H9 (cell line): Measurements from ENCODE around the gene SLC33A1. TPM values are rescaled to one million over a fixed set of nuclear protein-coding genes. Genes with fewer than 3 reads are reported as not detected.

ENCODE experiments used
- DNase-seq: peaks from one replicate; pipeline ENCODE4 v3.0.0-alpha.2; 2017
- H2AFZ ChIP-seq: one replicate; pipeline ENCODE4 v1.6.1; 2013; ENCODE audit warnings: mild to moderate bottlenecking, low read length, control low read depth, moderate library complexity
- H2AK5ac ChIP-seq: 2 replicates; pipeline ENCODE4 v1.6.1; 2013; ENCODE audit warnings: low read length, control low read depth, mixed read lengths; ENCODE audit not compliant: insufficient read length
- H2BK120ac ChIP-seq: one replicate; pipeline ENCODE4 v1.6.1; 2013; ENCODE audit warnings: low read depth, mild to moderate bottlenecking, low read length, control low read depth, inconsistent platforms; ENCODE audit not compliant: poor library complexity, severe bottlenecking
- H2BK12ac ChIP-seq: 2 replicates; pipeline ENCODE4 v1.6.1; 2013; ENCODE audit warnings: low read length, control low read depth, mixed read lengths, low read depth; ENCODE audit not compliant: insufficient read length
- H2BK15ac ChIP-seq: 2 replicates; pipeline ENCODE4 v1.6.1; 2013; ENCODE audit warnings: low read depth, low read length, control low read depth
- H2BK20ac ChIP-seq: one replicate; pipeline ENCODE4 v1.6.1; 2013; ENCODE audit warnings: low read depth, mild to moderate bottlenecking, low read length, control low read depth, inconsistent platforms; ENCODE audit not compliant: poor library complexity, severe bottlenecking
- H2BK5ac ChIP-seq: 2 replicates; pipeline ENCODE4 v1.6.1; 2013; ENCODE audit warnings: low read length, control low read depth, mixed read lengths; ENCODE audit not compliant: insufficient read length
- H3K14ac ChIP-seq: 2 replicates; pipeline ENCODE4 v1.6.1; 2013; ENCODE audit warnings: low read length, control low read depth; ENCODE audit not compliant: insufficient read depth
- H3K18ac ChIP-seq: 2 replicates; pipeline ENCODE4 v1.6.1; 2013; ENCODE audit warnings: low read depth, mild to moderate bottlenecking, mixed read lengths, low read length, control low read depth; ENCODE audit not compliant: insufficient read length
- H3K23ac ChIP-seq: 2 replicates; pipeline ENCODE4 v1.6.1; 2013; ENCODE audit warnings: low read length, control low read depth, mixed read lengths, low read depth; ENCODE audit not compliant: insufficient read length
- H3K23me2 ChIP-seq: 2 replicates; pipeline ENCODE4 v1.6.1; 2013; ENCODE audit warnings: low read depth, mild to moderate bottlenecking, mixed read lengths, low read length, control low read depth; ENCODE audit not compliant: insufficient read length, poor library complexity, severe bottlenecking
- H3K27ac ChIP-seq: 2 replicates; pipeline ENCODE4 v1.5.1; 2013; ENCODE audit warnings: low read length, control low read depth, mixed read lengths, low read depth; ENCODE audit not compliant: insufficient read length
- H3K27me3 ChIP-seq: 2 replicates; pipeline ENCODE4 v1.6.1; 2013; ENCODE audit warnings: low read length, control low read depth, inconsistent platforms; ENCODE audit not compliant: insufficient read depth
- H3K4ac ChIP-seq: 2 replicates; pipeline ENCODE4 v1.6.1; 2013; ENCODE audit warnings: low read depth, mild to moderate bottlenecking, control low read depth, inconsistent platforms, low read length, moderate library complexity
- H3K4me1 ChIP-seq: 2 replicates; pipeline ENCODE4 v1.6.1; 2013; ENCODE audit warnings: low read length, control low read depth, inconsistent platforms; ENCODE audit not compliant: insufficient read depth
- H3K4me2 ChIP-seq: 2 replicates; pipeline ENCODE4 v1.6.1; 2013; ENCODE audit warnings: low read length, control low read depth, mixed read lengths; ENCODE audit not compliant: insufficient read length, insufficient read depth
- H3K56ac ChIP-seq: 2 replicates; pipeline ENCODE4 v1.6.1; 2013; ENCODE audit warnings: low read depth, mild to moderate bottlenecking, mixed read lengths, low read length, control low read depth; ENCODE audit not compliant: insufficient read length
- H3K79me1 ChIP-seq: 2 replicates; pipeline ENCODE4 v1.6.1; 2013; ENCODE audit warnings: low read depth, mild to moderate bottlenecking, moderate library complexity, low read length, control low read depth, inconsistent platforms; ENCODE audit not compliant: insufficient read depth, poor library complexity, severe bottlenecking
- H3K79me2 ChIP-seq: 2 replicates; pipeline ENCODE4 v1.6.1; 2013; ENCODE audit warnings: low read length, control low read depth, inconsistent platforms; ENCODE audit not compliant: insufficient read depth
- H3K9ac ChIP-seq: 2 replicates; pipeline ENCODE4 v1.6.1; 2013; ENCODE audit warnings: low read length, control low read depth, mixed read lengths; ENCODE audit not compliant: insufficient read length; ENCODE audit errors: extremely low read depth
- H3K9me3 ChIP-seq: one replicate; pipeline ENCODE4 v1.6.1; 2013; ENCODE audit warnings: low read depth, low read length, inconsistent platforms; ENCODE audit not compliant: control insufficient read depth
- H3T11ph ChIP-seq: one replicate; pipeline ENCODE4 v1.6.1; 2013; ENCODE audit warnings: mild to moderate bottlenecking, low read length, control low read depth, inconsistent platforms
- H4K20me1 ChIP-seq: one replicate; pipeline ENCODE4 v1.6.1; 2013; ENCODE audit not compliant: control insufficient read depth, insufficient read length, insufficient read depth
- H4K5ac ChIP-seq: 2 replicates; pipeline ENCODE4 v1.6.1; 2013; ENCODE audit warnings: low read depth, mild to moderate bottlenecking, mixed read lengths, low read length, control low read depth; ENCODE audit not compliant: insufficient read length
- H4K8ac ChIP-seq: replicated peaks from 2 replicates; pipeline ENCODE4 v1.6.1; 2013; ENCODE audit warnings: low read length, control low read depth, mixed read lengths, low read depth; ENCODE audit not compliant: insufficient read length
- H4K91ac ChIP-seq: 2 replicates; pipeline ENCODE4 v1.6.1; 2013; ENCODE audit warnings: low read depth, mild to moderate bottlenecking, moderate library complexity, mixed read lengths, low read length, control low read depth; ENCODE audit not compliant: insufficient read length
- H3K27ac Mint-ChIP-seq, 3 experiments: 2 replicates in 2 of 3; 3 replicates in 1 of 3; pipeline ENCODE4 v1.8.0; 2020 to 2021; ENCODE audit warnings: mixed read lengths in 3 of 3, mild to moderate bottlenecking in 1 of 3, moderate library complexity in 1 of 3
- H3K27me3 Mint-ChIP-seq: 2 replicates; pipeline ENCODE4 v1.8.0; 2021; ENCODE audit warnings: low read depth, mild to moderate bottlenecking, moderate library complexity, mixed read lengths
- H3K36me3 Mint-ChIP-seq, 3 experiments: 2 replicates in 2 of 3; 3 replicates in 1 of 3; pipeline ENCODE4 v1.8.0; 2020 to 2021; ENCODE audit warnings: low read depth in 3 of 3, mixed read lengths in 3 of 3; ENCODE audit not compliant: insufficient read depth in 1 of 3
- H3K4me1 Mint-ChIP-seq, 2 experiments: 2 replicates each; pipeline ENCODE4 v1.8.0; 2020; ENCODE audit warnings: mixed read lengths in 2 of 2
- H3K4me3 Mint-ChIP-seq, 2 experiments: 2 replicates in 1 of 2; 3 replicates in 1 of 2; pipeline ENCODE4 v1.8.0; 2020 to 2021; ENCODE audit warnings: mild to moderate bottlenecking in 2 of 2, mixed read lengths in 2 of 2, moderate library complexity in 1 of 2
- H3K9me3 Mint-ChIP-seq, 2 experiments: 2 replicates in 1 of 2; 3 replicates in 1 of 2; pipeline ENCODE4 v1.8.0; 2020; ENCODE audit warnings: mild to moderate bottlenecking in 2 of 2, mixed read lengths in 2 of 2, moderate library complexity in 1 of 2
- CTCF ChIP-seq: fragments of 200-600 bp; sonication (generic); conservative IDR thresholded peaks from 3 replicates; pipeline ENCODE4 v1.8.0; 2021; ENCODE audit warnings: antibody characterized with exemption, mild to moderate bottlenecking
- total RNA-seq: library from RNA; stranded (reverse); gene quantifications from 2 replicates; pipeline ENCODE4 v1.2.1, GENCODE V29; 2021

SLC33A1 gene
- total RNA-seq, 1 experiment from 2014 or later, result 15.0 TPM

- H2BK5ac ChIP-seq, result no peak overlapping the region
- H2BK12ac ChIP-seq, result no peak overlapping the region
- H3T11ph ChIP-seq, result no peak overlapping the region
- no peak overlapping the region for H3K14ac ChIP-seq
- no peaks in the 10 kb centered on the region for H4K20me1 ChIP-seq
- Mint-ChIP-seq H3K9me3 (peaks cover 0 to 3% of the 10 kb centered on the region in 2 experiments; a peak in 1 of 5 replicates), H3K4me1 (peaks cover 6% of the 10 kb centered on the region in 2 experiments), H3K36me3 (no peaks in the 10 kb centered on the region), H3K27me3 (no peaks in the 10 kb centered on the region), H3K4me3 (no peak overlapping the region), H3K27ac (no peak overlapping the region)
- H3K79me1 ChIP-seq, result no peaks in the 10 kb centered on the region
- no peak overlapping the region for H2BK15ac ChIP-seq
- H3K23ac ChIP-seq, result no peak overlapping the region
- no peaks in the 10 kb centered on the region for H3K79me2 ChIP-seq
- no peak overlapping the region for H3K4me2 ChIP-seq
- DNase-seq, result no peak
- H4K5ac ChIP-seq, result no peak overlapping the region
- no peak overlapping the region for H4K8ac ChIP-seq
- peaks cover 4% of the 10 kb centered on the region; the same call in 1 of the 2 replicates for H3K4me1 ChIP-seq
- H3K4ac ChIP-seq, result no peak overlapping the region
- TF ChIP-seq CTCF, result no peak
- no peak overlapping the region for H3K56ac ChIP-seq
- no peak overlapping the region for H3K18ac ChIP-seq
- no peaks in the 10 kb centered on the region for H3K9me3 ChIP-seq
- H3K27me3 ChIP-seq, result no peaks in the 10 kb centered on the region
- H2AFZ ChIP-seq, result no peak overlapping the region
- no peak overlapping the region for H2BK20ac ChIP-seq
- no peak overlapping the region for H4K91ac ChIP-seq
- no peak overlapping the region for H2BK120ac ChIP-seq
- H3K27ac ChIP-seq, result no peak overlapping the region
- H3K23me2 ChIP-seq, result no peaks in the 10 kb centered on the region
- no peak overlapping the region for H2AK5ac ChIP-seq
- no peak overlapping the region for H3K9ac ChIP-seq
Observed at GRCh38 chr3:155809181-155809580, 45.0 kb downstream of the SLC33A1 start.
